ENCODE results near the gene COL4A4.

DNA sequence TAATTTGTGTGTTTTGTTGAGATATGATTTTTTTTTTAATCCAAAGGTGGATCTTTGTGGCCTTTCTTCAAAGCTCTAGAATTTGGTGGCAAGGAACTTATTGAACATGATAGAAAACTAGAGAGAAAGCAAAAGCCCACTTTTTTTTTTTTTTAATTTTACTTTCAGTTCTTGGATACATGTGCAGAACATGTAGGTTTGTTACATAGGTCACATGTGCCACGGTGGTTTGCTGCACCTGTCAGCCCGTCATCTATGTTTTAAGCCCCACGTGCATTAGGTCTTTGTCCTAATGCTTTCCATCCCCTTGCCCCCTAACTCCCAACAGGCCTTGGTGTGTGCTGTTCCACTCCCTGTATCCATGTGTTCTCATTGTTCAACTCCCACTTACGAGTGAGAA, 192.2 kb downstream of the COL4A4 start:
- TF ChIP-seq JUN (CRISPR knock-in tag; IDR thresholded peaks at IDR 0.05) (no peak), KAT7 (CRISPR knock-in tag; IDR thresholded peaks at IDR 0.05; ENCODE audit: borderline replicate concordance) (no peak), FOXP1 (CRISPR knock-in tag; IDR thresholded peaks at IDR 0.05; ENCODE audit: borderline replicate concordance) (no peak), MYBL2 (CRISPR knock-in tag; IDR thresholded peaks at IDR 0.05) (no peak), ZNF671 (CRISPR knock-in tag; IDR thresholded peaks at IDR 0.05) (no peak), SMAD3 (CRISPR knock-in tag; IDR thresholded peaks at IDR 0.05; ENCODE audit: borderline replicate concordance) (no peak)
- TF ChIP-seq, protein P1, sequence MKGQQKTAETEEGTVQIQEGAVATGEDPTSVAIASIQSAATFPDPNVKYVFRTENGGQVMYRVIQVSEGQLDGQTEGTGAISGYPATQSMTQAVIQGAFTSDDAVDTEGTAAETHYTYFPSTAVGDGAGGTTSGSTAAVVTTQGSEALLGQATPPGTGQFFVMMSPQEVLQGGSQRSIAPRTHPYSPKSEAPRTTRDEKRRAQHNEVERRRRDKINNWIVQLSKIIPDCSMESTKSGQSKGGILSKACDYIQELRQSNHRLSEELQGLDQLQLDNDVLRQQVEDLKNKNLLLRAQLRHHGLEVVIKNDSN (CRISPR knock-in tag; IDR thresholded peaks at IDR 0.05) = no peak
- TF ChIP-seq, protein P2, sequence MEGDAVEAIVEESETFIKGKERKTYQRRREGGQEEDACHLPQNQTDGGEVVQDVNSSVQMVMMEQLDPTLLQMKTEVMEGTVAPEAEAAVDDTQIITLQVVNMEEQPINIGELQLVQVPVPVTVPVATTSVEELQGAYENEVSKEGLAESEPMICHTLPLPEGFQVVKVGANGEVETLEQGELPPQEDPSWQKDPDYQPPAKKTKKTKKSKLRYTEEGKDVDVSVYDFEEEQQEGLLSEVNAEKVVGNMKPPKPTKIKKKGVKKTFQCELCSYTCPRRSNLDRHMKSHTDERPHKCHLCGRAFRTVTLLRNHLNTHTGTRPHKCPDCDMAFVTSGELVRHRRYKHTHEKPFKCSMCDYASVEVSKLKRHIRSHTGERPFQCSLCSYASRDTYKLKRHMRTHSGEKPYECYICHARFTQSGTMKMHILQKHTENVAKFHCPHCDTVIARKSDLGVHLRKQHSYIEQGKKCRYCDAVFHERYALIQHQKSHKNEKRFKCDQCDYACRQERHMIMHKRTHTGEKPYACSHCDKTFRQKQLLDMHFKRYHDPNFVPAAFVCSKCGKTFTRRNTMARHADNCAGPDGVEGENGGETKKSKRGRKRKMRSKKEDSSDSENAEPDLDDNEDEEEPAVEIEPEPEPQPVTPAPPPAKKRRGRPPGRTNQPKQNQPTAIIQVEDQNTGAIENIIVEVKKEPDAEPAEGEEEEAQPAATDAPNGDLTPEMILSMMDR (IDR thresholded peaks at IDR 0.05) = no peak
- TF ChIP-seq, protein P3, sequence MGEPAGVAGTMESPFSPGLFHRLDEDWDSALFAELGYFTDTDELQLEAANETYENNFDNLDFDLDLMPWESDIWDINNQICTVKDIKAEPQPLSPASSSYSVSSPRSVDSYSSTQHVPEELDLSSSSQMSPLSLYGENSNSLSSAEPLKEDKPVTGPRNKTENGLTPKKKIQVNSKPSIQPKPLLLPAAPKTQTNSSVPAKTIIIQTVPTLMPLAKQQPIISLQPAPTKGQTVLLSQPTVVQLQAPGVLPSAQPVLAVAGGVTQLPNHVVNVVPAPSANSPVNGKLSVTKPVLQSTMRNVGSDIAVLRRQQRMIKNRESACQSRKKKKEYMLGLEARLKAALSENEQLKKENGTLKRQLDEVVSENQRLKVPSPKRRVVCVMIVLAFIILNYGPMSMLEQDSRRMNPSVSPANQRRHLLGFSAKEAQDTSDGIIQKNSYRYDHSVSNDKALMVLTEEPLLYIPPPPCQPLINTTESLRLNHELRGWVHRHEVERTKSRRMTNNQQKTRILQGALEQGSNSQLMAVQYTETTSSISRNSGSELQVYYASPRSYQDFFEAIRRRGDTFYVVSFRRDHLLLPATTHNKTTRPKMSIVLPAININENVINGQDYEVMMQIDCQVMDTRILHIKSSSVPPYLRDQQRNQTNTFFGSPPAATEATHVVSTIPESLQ (CRISPR knock-in tag; IDR thresholded peaks at IDR 0.05) = no peak
- TF ChIP-seq, protein P4, sequence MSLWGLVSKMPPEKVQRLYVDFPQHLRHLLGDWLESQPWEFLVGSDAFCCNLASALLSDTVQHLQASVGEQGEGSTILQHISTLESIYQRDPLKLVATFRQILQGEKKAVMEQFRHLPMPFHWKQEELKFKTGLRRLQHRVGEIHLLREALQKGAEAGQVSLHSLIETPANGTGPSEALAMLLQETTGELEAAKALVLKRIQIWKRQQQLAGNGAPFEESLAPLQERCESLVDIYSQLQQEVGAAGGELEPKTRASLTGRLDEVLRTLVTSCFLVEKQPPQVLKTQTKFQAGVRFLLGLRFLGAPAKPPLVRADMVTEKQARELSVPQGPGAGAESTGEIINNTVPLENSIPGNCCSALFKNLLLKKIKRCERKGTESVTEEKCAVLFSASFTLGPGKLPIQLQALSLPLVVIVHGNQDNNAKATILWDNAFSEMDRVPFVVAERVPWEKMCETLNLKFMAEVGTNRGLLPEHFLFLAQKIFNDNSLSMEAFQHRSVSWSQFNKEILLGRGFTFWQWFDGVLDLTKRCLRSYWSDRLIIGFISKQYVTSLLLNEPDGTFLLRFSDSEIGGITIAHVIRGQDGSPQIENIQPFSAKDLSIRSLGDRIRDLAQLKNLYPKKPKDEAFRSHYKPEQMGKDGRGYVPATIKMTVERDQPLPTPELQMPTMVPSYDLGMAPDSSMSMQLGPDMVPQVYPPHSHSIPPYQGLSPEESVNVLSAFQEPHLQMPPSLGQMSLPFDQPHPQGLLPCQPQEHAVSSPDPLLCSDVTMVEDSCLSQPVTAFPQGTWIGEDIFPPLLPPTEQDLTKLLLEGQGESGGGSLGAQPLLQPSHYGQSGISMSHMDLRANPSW (CRISPR knock-in tag; conservative IDR thresholded peaks at IDR 0.05; ENCODE audit: low read depth) = no peak

Data from WTC11 (cell line).